GM12865 (cell line): ENCODE results near the gene LRTM1.

Experiments used
- DNase-seq: peaks from one replicate; pipeline ENCODE4 v3.0.0; 2010; ENCODE audit warnings: low read depth
- H3K4me3 ChIP-seq: 2 replicates; pipeline ENCODE4 v1.5.1; 2011; ENCODE audit warnings: mild to moderate bottlenecking, low read depth, low read length, control low read depth
- CTCF ChIP-seq: IDR thresholded peaks from 2 replicates; pipeline ENCODE4 v1.5.1; 2011; ENCODE audit warnings: low read length, control low read depth, low read depth, inconsistent platforms; ENCODE audit not compliant: insufficient read depth; ENCODE audit errors: missing control alignments

The LRTM1 gene

GRCh38 chr3:54928046-54928770, at the start of gene LRTM1:
LRTM1 (minus strand) TSS chr3:54928059; CDS start chr3:54927911, 148 bp downstream.
- no peak for TF ChIP-seq CTCF
- no peak for DNase-seq
- H3K4me3 ChIP-seq = no peak within 1 kb of the TSS

GRCh38 chr3:54977439-54977838, 49.6 kb upstream of the LRTM1 start:
- DNase-seq = no peak
- no peak for TF ChIP-seq CTCF
- H3K4me3 ChIP-seq = no peak overlapping the region

- no peak for DNase-seq
- H3K4me3 ChIP-seq = no peak overlapping the region
- TF ChIP-seq CTCF = no peak
Measured at GRCh38 chr3:54970895-54971294, 43.0 kb upstream of the LRTM1 start.

GRCh38 chr3:54969652-54970051, 41.8 kb upstream of the LRTM1 start:
- H3K4me3 ChIP-seq = no peak overlapping the region
- no peak for TF ChIP-seq CTCF
- DNase-seq = no peak

GRCh38 chr3:54968546-54969172, 40.8 kb upstream of the LRTM1 start:
- DNase-seq = no peak
- H3K4me3 ChIP-seq = no peak overlapping the region
- TF ChIP-seq CTCF = no peak

GRCh38 chr3:54967731-54968161, 39.9 kb upstream of the LRTM1 start:
- no peak overlapping the region for H3K4me3 ChIP-seq
- no peak for DNase-seq
- no peak for TF ChIP-seq CTCF

- no peak for TF ChIP-seq CTCF
- no peak for DNase-seq
- no peak overlapping the region for H3K4me3 ChIP-seq
Measured at GRCh38 chr3:54966979-54967378, 39.1 kb upstream of the LRTM1 start.
